H9 (cell line): ENCODE measurements around the gene MAPK14. TPM values are rescaled to one million over a fixed set of nuclear protein-coding genes. Genes with fewer than 3 reads are reported as not detected.

Experiments used
- DNase-seq: peaks from one replicate; pipeline ENCODE4 v3.0.0-alpha.2; 2017
- H2AFZ ChIP-seq: one replicate; pipeline ENCODE4 v1.6.1; 2013; ENCODE audit warnings: mild to moderate bottlenecking, low read length, control low read depth, moderate library complexity
- H2AK5ac ChIP-seq: 2 replicates; pipeline ENCODE4 v1.6.1; 2013; ENCODE audit warnings: low read length, control low read depth, mixed read lengths; ENCODE audit not compliant: insufficient read length
- H2BK120ac ChIP-seq: one replicate; pipeline ENCODE4 v1.6.1; 2013; ENCODE audit warnings: low read depth, mild to moderate bottlenecking, low read length, control low read depth, inconsistent platforms; ENCODE audit not compliant: poor library complexity, severe bottlenecking
- H2BK12ac ChIP-seq: 2 replicates; pipeline ENCODE4 v1.6.1; 2013; ENCODE audit warnings: low read length, control low read depth, mixed read lengths, low read depth; ENCODE audit not compliant: insufficient read length
- H2BK15ac ChIP-seq: 2 replicates; pipeline ENCODE4 v1.6.1; 2013; ENCODE audit warnings: low read depth, low read length, control low read depth
- H2BK20ac ChIP-seq: one replicate; pipeline ENCODE4 v1.6.1; 2013; ENCODE audit warnings: low read depth, mild to moderate bottlenecking, low read length, control low read depth, inconsistent platforms; ENCODE audit not compliant: poor library complexity, severe bottlenecking
- H2BK5ac ChIP-seq: 2 replicates; pipeline ENCODE4 v1.6.1; 2013; ENCODE audit warnings: low read length, control low read depth, mixed read lengths; ENCODE audit not compliant: insufficient read length
- H3K14ac ChIP-seq: 2 replicates; pipeline ENCODE4 v1.6.1; 2013; ENCODE audit warnings: low read length, control low read depth; ENCODE audit not compliant: insufficient read depth
- H3K18ac ChIP-seq: 2 replicates; pipeline ENCODE4 v1.6.1; 2013; ENCODE audit warnings: low read depth, mild to moderate bottlenecking, mixed read lengths, low read length, control low read depth; ENCODE audit not compliant: insufficient read length
- H3K23ac ChIP-seq: 2 replicates; pipeline ENCODE4 v1.6.1; 2013; ENCODE audit warnings: low read length, control low read depth, mixed read lengths, low read depth; ENCODE audit not compliant: insufficient read length
- H3K23me2 ChIP-seq: 2 replicates; pipeline ENCODE4 v1.6.1; 2013; ENCODE audit warnings: low read depth, mild to moderate bottlenecking, mixed read lengths, low read length, control low read depth; ENCODE audit not compliant: insufficient read length, poor library complexity, severe bottlenecking
- H3K27ac ChIP-seq: 2 replicates; pipeline ENCODE4 v1.5.1; 2013; ENCODE audit warnings: low read length, control low read depth, mixed read lengths, low read depth; ENCODE audit not compliant: insufficient read length
- H3K27me3 ChIP-seq: 2 replicates; pipeline ENCODE4 v1.6.1; 2013; ENCODE audit warnings: low read length, control low read depth, inconsistent platforms; ENCODE audit not compliant: insufficient read depth
- H3K4ac ChIP-seq: 2 replicates; pipeline ENCODE4 v1.6.1; 2013; ENCODE audit warnings: low read depth, mild to moderate bottlenecking, control low read depth, inconsistent platforms, low read length, moderate library complexity
- H3K4me1 ChIP-seq: 2 replicates; pipeline ENCODE4 v1.6.1; 2013; ENCODE audit warnings: low read length, control low read depth, inconsistent platforms; ENCODE audit not compliant: insufficient read depth
- H3K4me2 ChIP-seq: 2 replicates; pipeline ENCODE4 v1.6.1; 2013; ENCODE audit warnings: low read length, control low read depth, mixed read lengths; ENCODE audit not compliant: insufficient read length, insufficient read depth
- H3K56ac ChIP-seq: 2 replicates; pipeline ENCODE4 v1.6.1; 2013; ENCODE audit warnings: low read depth, mild to moderate bottlenecking, mixed read lengths, low read length, control low read depth; ENCODE audit not compliant: insufficient read length
- H3K79me1 ChIP-seq: 2 replicates; pipeline ENCODE4 v1.6.1; 2013; ENCODE audit warnings: low read depth, mild to moderate bottlenecking, moderate library complexity, low read length, control low read depth, inconsistent platforms; ENCODE audit not compliant: insufficient read depth, poor library complexity, severe bottlenecking
- H3K79me2 ChIP-seq: 2 replicates; pipeline ENCODE4 v1.6.1; 2013; ENCODE audit warnings: low read length, control low read depth, inconsistent platforms; ENCODE audit not compliant: insufficient read depth
- H3K9ac ChIP-seq: 2 replicates; pipeline ENCODE4 v1.6.1; 2013; ENCODE audit warnings: low read length, control low read depth, mixed read lengths; ENCODE audit not compliant: insufficient read length; ENCODE audit errors: extremely low read depth
- H3K9me3 ChIP-seq: one replicate; pipeline ENCODE4 v1.6.1; 2013; ENCODE audit warnings: low read depth, low read length, inconsistent platforms; ENCODE audit not compliant: control insufficient read depth
- H3T11ph ChIP-seq: one replicate; pipeline ENCODE4 v1.6.1; 2013; ENCODE audit warnings: mild to moderate bottlenecking, low read length, control low read depth, inconsistent platforms
- H4K20me1 ChIP-seq: one replicate; pipeline ENCODE4 v1.6.1; 2013; ENCODE audit not compliant: control insufficient read depth, insufficient read length, insufficient read depth
- H4K5ac ChIP-seq: 2 replicates; pipeline ENCODE4 v1.6.1; 2013; ENCODE audit warnings: low read depth, mild to moderate bottlenecking, mixed read lengths, low read length, control low read depth; ENCODE audit not compliant: insufficient read length
- H4K8ac ChIP-seq: replicated peaks from 2 replicates; pipeline ENCODE4 v1.6.1; 2013; ENCODE audit warnings: low read length, control low read depth, mixed read lengths, low read depth; ENCODE audit not compliant: insufficient read length
- H4K91ac ChIP-seq: 2 replicates; pipeline ENCODE4 v1.6.1; 2013; ENCODE audit warnings: low read depth, mild to moderate bottlenecking, moderate library complexity, mixed read lengths, low read length, control low read depth; ENCODE audit not compliant: insufficient read length
- H3K27ac Mint-ChIP-seq, 3 experiments: 2 replicates in 2 of 3; 3 replicates in 1 of 3; pipeline ENCODE4 v1.8.0; 2020 to 2021; ENCODE audit warnings: mixed read lengths in 3 of 3, mild to moderate bottlenecking in 1 of 3, moderate library complexity in 1 of 3
- H3K27me3 Mint-ChIP-seq: 2 replicates; pipeline ENCODE4 v1.8.0; 2021; ENCODE audit warnings: low read depth, mild to moderate bottlenecking, moderate library complexity, mixed read lengths
- H3K36me3 Mint-ChIP-seq, 3 experiments: 2 replicates in 2 of 3; 3 replicates in 1 of 3; pipeline ENCODE4 v1.8.0; 2020 to 2021; ENCODE audit warnings: low read depth in 3 of 3, mixed read lengths in 3 of 3; ENCODE audit not compliant: insufficient read depth in 1 of 3
- H3K4me1 Mint-ChIP-seq, 2 experiments: 2 replicates each; pipeline ENCODE4 v1.8.0; 2020; ENCODE audit warnings: mixed read lengths in 2 of 2
- H3K4me3 Mint-ChIP-seq, 2 experiments: 2 replicates in 1 of 2; 3 replicates in 1 of 2; pipeline ENCODE4 v1.8.0; 2020 to 2021; ENCODE audit warnings: mild to moderate bottlenecking in 2 of 2, mixed read lengths in 2 of 2, moderate library complexity in 1 of 2
- H3K9me3 Mint-ChIP-seq, 2 experiments: 2 replicates in 1 of 2; 3 replicates in 1 of 2; pipeline ENCODE4 v1.8.0; 2020; ENCODE audit warnings: mild to moderate bottlenecking in 2 of 2, mixed read lengths in 2 of 2, moderate library complexity in 1 of 2
- CTCF ChIP-seq: fragments of 200-600 bp; sonication (generic); conservative IDR thresholded peaks from 3 replicates; pipeline ENCODE4 v1.8.0; 2021; ENCODE audit warnings: antibody characterized with exemption, mild to moderate bottlenecking
- WGBS: extraction: QIAGEN DNeasy Blood & Tissue Kit; methylation state at CpG from one replicate; pipeline ENCODE4 v1.1.7; 2013; ENCODE audit warnings: missing lambda C conversion rate, low lambda C conversion rate, mixed read lengths; ENCODE audit not compliant: insufficient read length; ENCODE audit errors: extremely low coverage; 5-methylcytosine and 5-hydroxymethylcytosine counted together
- total RNA-seq: library from RNA; stranded (reverse); gene quantifications from 2 replicates; pipeline ENCODE4 v1.2.1, GENCODE V29; 2021

Gene MAPK14
- total RNA-seq, 1 experiment from 2014 or later: 40.5 TPM

- H2BK120ac ChIP-seq: no peak overlapping the region
- TF ChIP-seq CTCF: no peak
- H4K5ac ChIP-seq: no peak overlapping the region
- DNase-seq: no peak
- no peaks in the 10 kb centered on the region for H3K9me3 ChIP-seq
- no peak overlapping the region for H3K23ac ChIP-seq
- H3K56ac ChIP-seq: no peak overlapping the region
- H2AFZ ChIP-seq: no peak overlapping the region
- no peaks in the 10 kb centered on the region for H3K79me1 ChIP-seq
- Mint-ChIP-seq H3K27ac (no peak overlapping the region), H3K27me3 (peaks cover 3% of the 10 kb centered on the region), H3K4me3 (no peak overlapping the region), H3K36me3 (peaks cover 2 to 5% (median 4%) of the 10 kb centered on the region in 3 experiments; a peak in 3 of 7 replicates), H3K4me1 (peaks cover 13 to 22% of the 10 kb centered on the region in 2 experiments), H3K9me3 (peaks cover 7 to 8% of the 10 kb centered on the region in 2 experiments)
- H2BK15ac ChIP-seq: no peak overlapping the region
- no peaks in the 10 kb centered on the region for H3K79me2 ChIP-seq
- H3K27ac ChIP-seq: no peak overlapping the region
- H3K23me2 ChIP-seq: no peaks in the 10 kb centered on the region
- H2AK5ac ChIP-seq: no peak overlapping the region
- H4K20me1 ChIP-seq: no peaks in the 10 kb centered on the region
- no peak overlapping the region for H3K14ac ChIP-seq
- H3K4me2 ChIP-seq: no peak overlapping the region
- H3K9ac ChIP-seq: no peak overlapping the region
- no peak overlapping the region for H4K91ac ChIP-seq
- no peak overlapping the region for H3T11ph ChIP-seq
- no peak overlapping the region for H2BK20ac ChIP-seq
- H4K8ac ChIP-seq: no peak overlapping the region
- WGBS: no CpG with 5 or more reads among the region's 4 CpGs
- no peaks in the 10 kb centered on the region for H3K4me1 ChIP-seq
- H3K27me3 ChIP-seq: no peaks in the 10 kb centered on the region
- no peak overlapping the region for H3K4ac ChIP-seq
- no peak overlapping the region for H3K18ac ChIP-seq
- no peak overlapping the region for H2BK12ac ChIP-seq
- H2BK5ac ChIP-seq: no peak overlapping the region
Measured at GRCh38 chr6:36145495-36145894, 117.9 kb downstream of the MAPK14 start.
